GM12878 (cell line): ENCODE measurements around the gene PCSK6. TPM values are rescaled to one million over a fixed set of nuclear protein-coding genes. Genes with fewer than 3 reads are reported as not detected.
A peak's percentile ranks its signal among the peaks of the same experiment; 100 is the strongest.

Experiments used
- ATAC-seq: fragments of 200-7000 bp; cut with Tn5 transposase; 3 replicates; pipeline ENCODE4 v1.9.1; 2020; ENCODE audit warnings: mild to moderate bottlenecking, moderate library complexity
- BruUV-seq: library from RNA; stranded (reverse); fragments of 400-500 nt; replicated peaks from 2 replicates; lab custom pipeline; 2021; lab: Mats Ljungman, UMichigan
- CTCF ChIA-PET: fragments of 300-600 bp; sonication (Branson Sonifier 250); formaldehyde crosslinking; extraction: SDS; loops from one replicate; lab custom pipeline; 2021; ENCODE audit warnings: inconsistent platforms; lab: Yijun Ruan, JAX
- POLR2A ChIA-PET: fragments of 350-600 bp; formaldehyde crosslinking; extraction: SDS; loops from one replicate; lab custom pipeline; 2021; ENCODE audit warnings: inconsistent platforms; lab: Charles Lee
- RAD21 ChIA-PET: fragments of 300-600 bp; sonication (Branson Sonifier 250); formaldehyde crosslinking; loops from one replicate; lab custom pipeline; 2023; ENCODE audit warnings: antibody characterized with exemption; ENCODE audit not compliant: unreplicated experiment; lab: Charles Lee
- SMC1A ChIA-PET: fragments of 300-600 bp; sonication (Branson Sonifier 250); formaldehyde crosslinking; loops from one replicate; lab custom pipeline; 2023; ENCODE audit not compliant: unreplicated experiment, uncharacterized antibody; lab: Charles Lee
- DNase-seq: peaks from one replicate; pipeline ENCODE4 v3.0.0-alpha.2; 2011; ENCODE audit warnings: low read depth, low spot score
- FAIRE-seq: peaks from 3 replicates; lab custom pipeline; 2011; peaks lifted over from hg19 to GRCh38; lab: Jason Lieb, UNC
- H2AFZ ChIP-seq: 2 replicates; pipeline ENCODE4 v1.6.0; 2011; ENCODE audit warnings: low read depth, low read length, control low read depth; ENCODE audit not compliant: control insufficient read depth
- H3K27ac ChIP-seq: 2 replicates; pipeline ENCODE4 v1.5.1; 2011; ENCODE audit warnings: control low read depth; ENCODE audit not compliant: control insufficient read depth, insufficient read depth
- H3K27me3 ChIP-seq, 2 experiments: replicated peaks in 1 of 2; 2 replicates each; pipeline versions ENCODE4 v1.6.0 to v1.6.1; 2011; ENCODE audit warnings: low read length in 1 of 2; ENCODE audit not compliant: control insufficient read depth in 2 of 2, insufficient read depth in 2 of 2
- H3K36me3 ChIP-seq, 2 experiments: 2 replicates each; pipeline ENCODE4 v1.5.1; 2011; ENCODE audit warnings: low read length in 1 of 2; ENCODE audit not compliant: control insufficient read depth in 2 of 2, insufficient read depth in 2 of 2
- H3K4me1 ChIP-seq: 2 replicates; pipeline ENCODE4 v1.6.1; 2011; ENCODE audit warnings: mild to moderate bottlenecking, low read length, moderate library complexity, mixed read lengths; ENCODE audit not compliant: control insufficient read depth, insufficient read depth
- H3K4me2 ChIP-seq: 2 replicates; pipeline ENCODE4 v1.6.0; 2011; ENCODE audit warnings: control low read depth; ENCODE audit not compliant: control insufficient read depth, insufficient read depth
- H3K4me3 ChIP-seq: fragments of 200-600 bp; sonication (generic); 2 replicates; pipeline ENCODE4 v1.5.1; 2016
- H3K79me2 ChIP-seq: 2 replicates; pipeline ENCODE4 v1.6.0; 2011; ENCODE audit warnings: low read length; ENCODE audit not compliant: control insufficient read depth, insufficient read depth
- H3K9ac ChIP-seq: 2 replicates; pipeline ENCODE4 v1.8.0; 2011; ENCODE audit warnings: low read length, control low read depth, mixed read lengths; ENCODE audit not compliant: control insufficient read depth, insufficient read depth
- H3K9me3 ChIP-seq: replicated peaks from 3 replicates; pipeline ENCODE4 v1.5.1; 2011; ENCODE audit warnings: mild to moderate bottlenecking, low read length; ENCODE audit not compliant: control insufficient read depth, insufficient read depth
- H4K20me1 ChIP-seq: 2 replicates; pipeline ENCODE4 v1.6.0; 2011; ENCODE audit not compliant: control insufficient read depth, insufficient read depth
- CTCF ChIP-seq, 3 experiments: IDR thresholded peaks in 2 of 3; conservative IDR thresholded peaks in 1 of 3; 2 replicates each; pipeline ENCODE4 v1.5.1; 2011; ENCODE audit warnings: low read depth in 3 of 3, low read length in 3 of 3, mild to moderate bottlenecking in 3 of 3, control low read depth in 2 of 3, moderate library complexity in 2 of 3, inconsistent platforms in 1 of 3, mixed read lengths in 1 of 3; ENCODE audit not compliant: control insufficient read depth in 2 of 3, insufficient read depth in 1 of 3; ENCODE audit errors: extremely low read depth in 1 of 3
- DPF2 ChIP-seq: fragments of 450-650 bp; IDR thresholded peaks from 2 replicates; pipeline ENCODE4 v1.6.1; 2017; ENCODE audit warnings: mild to moderate bottlenecking
- E2F4 ChIP-seq: IDR thresholded peaks from 2 replicates; pipeline ENCODE4 v1.6.1; 2012; ENCODE audit warnings: low read depth, low read length, improper control_type of control experiment
- E2F8 ChIP-seq: fragments of 450-650 bp; IDR thresholded peaks from 2 replicates; pipeline ENCODE4 v1.6.1; 2018; ENCODE audit warnings: mild to moderate bottlenecking, low read depth, moderate library complexity; ENCODE audit not compliant: partially characterized antibody
- HCFC1 ChIP-seq: fragments of 150-350 bp; IDR thresholded peaks from 2 replicates; pipeline ENCODE4 v1.6.1; 2014; ENCODE audit warnings: low read length
- IRF4 ChIP-seq: IDR thresholded peaks from 2 replicates; pipeline ENCODE4 v1.6.1; 2011; ENCODE audit warnings: low read depth, low read length
- NR2C1 ChIP-seq: fragments of 450-650 bp; IDR thresholded peaks from 2 replicates; pipeline ENCODE4 v1.6.1; 2017; ENCODE audit warnings: antibody characterized with exemption, mild to moderate bottlenecking, moderate library complexity
- POLR2AphosphoS2 ChIP-seq: IDR thresholded peaks from 2 replicates; pipeline ENCODE4 v1.6.1; 2011; ENCODE audit warnings: low read depth, mild to moderate bottlenecking, low read length, improper control_type of control experiment, moderate library complexity
- POLR2AphosphoS5 ChIP-seq: IDR thresholded peaks from 2 replicates; pipeline ENCODE4 v1.6.1; 2011; ENCODE audit warnings: mild to moderate bottlenecking, low read length, inconsistent platforms
- RAD21 ChIP-seq: IDR thresholded peaks from 2 replicates; pipeline ENCODE4 v1.6.1; 2011; ENCODE audit warnings: mild to moderate bottlenecking, low read depth, low read length, moderate library complexity; ENCODE audit not compliant: insufficient read depth
- RUNX3 ChIP-seq: IDR thresholded peaks from 2 replicates; pipeline ENCODE4 v1.6.1; 2012; ENCODE audit warnings: low read length, inconsistent platforms
- SIX5 ChIP-seq: IDR thresholded peaks from 2 replicates; pipeline ENCODE4 v1.6.1; 2011; ENCODE audit warnings: mild to moderate bottlenecking, low read depth, low read length, moderate library complexity; ENCODE audit not compliant: severe bottlenecking
- SMC3 ChIP-seq: IDR thresholded peaks from 2 replicates; pipeline ENCODE4 v1.6.1; 2011; ENCODE audit warnings: low read length, improper control_type of control experiment, borderline replicate concordance
- SREBF2 ChIP-seq: IDR thresholded peaks from 2 replicates; pipeline ENCODE4 v1.6.1; 2012; ENCODE audit warnings: mild to moderate bottlenecking, low read length
- TCF12 ChIP-seq: IDR thresholded peaks from 2 replicates; pipeline ENCODE4 v1.6.1; 2011; ENCODE audit warnings: low read depth, mild to moderate bottlenecking, low read length
- WGBS: methylation state at CpG from one replicate; pipeline ENCODE4 v1.1.6; 2016; ENCODE audit warnings: low lambda C conversion rate; ENCODE audit not compliant: insufficient replicate concordance, insufficient coverage; ENCODE audit errors: missing lambda C conversion rate; 5-methylcytosine and 5-hydroxymethylcytosine counted together
- in situ Hi-C: fragments of 300-500 bp; cut with MboI; formaldehyde crosslinking; loops from 9 replicates; pipeline ENCODE4 v1.14.3; 2018; ENCODE audit warnings: mixed read lengths
- intact Hi-C: fragments of 100-400 bp; cut with micrococcal nuclease; formaldehyde crosslinking; loops from one replicate; pipeline ENCODE4 v1.14.2; 2022; ENCODE audit not compliant: unreplicated experiment
- polyA plus RNA-seq, 11 experiments: library from polyadenylated mRNA; depleted of rRNA in 4 of 11; unstranded in 6 of 11; stranded (reverse) in 5 of 11; fragments of >200 nt; fragmentation: Nextera tagmentation in 4 of 11; fragmentation: Illumina TruSeq in 1 of 11; extraction: Ambion mirVana in 4 of 11; extraction: Trizol in 1 of 11; gene quantifications; 1 replicate in 1 of 11; 2 replicates in 10 of 11; pipeline versions ENCODE4 v1.2.1 to v1.2.3, GENCODE V29; 2011 to 2016; ENCODE audit warnings: inconsistent platforms in 2 of 11, missing spikeins in 2 of 11, low read depth in 1 of 11
- total RNA-seq, 4 experiments: library from RNA; depleted of rRNA in 3 of 4; stranded (reverse); fragments of >200 nt in 3 of 4; fragmentation: Illumina TruSeq in 1 of 4; extraction: Trizol in 1 of 4; gene quantifications; 2 replicates each; pipeline versions ENCODE4 v1.2.1 to v1.2.3, GENCODE V29; 2013 to 2021

The PCSK6 gene
- total and polyA plus RNA-seq, 10 of the 15 experiments (the other 5 are each of a cell fraction or from before 2014, with no cell fraction given), result 0.19 to 0.67 (median 0.25) TPM; not detected in 4

- TF ChIP-seq E2F4 (no peak), HCFC1 (no peak)
Measured at GRCh38 chr15:101258238-101259144, 231.0 kb downstream of the PCSK6 start (continued).

- ChIA-PET SMC1A (interaction anchor here (1.2 to 4.5 kb wide), 11 partner anchors 9 to 339 kb away, joined by 4 to 38 read pairs (median 12); partner anchors contain the start of gene LRRK1), CTCF (interaction anchor here (1.0 to 6.5 kb wide), 19 partner anchors 10 to 249 kb away, joined by 3 to 126 read pairs (median 9); partner anchors contain the start of gene SNRPA1), RAD21 (interaction anchor here (0.9 to 5.5 kb wide), 5 partner anchors 37 to 248 kb away, joined by 3 to 69 read pairs (median 11); partner anchors contain the start of gene SNRPA1), POLR2A (no interaction called here)
- FAIRE-seq, result no peak
- H3K27ac ChIP-seq, result no peak overlapping the region
- H4K20me1 ChIP-seq, result no peaks in the 10 kb centered on the region
- in situ Hi-C loops, result no loop called here
- peaks cover under 1% of the 10 kb centered on the region for H3K79me2 ChIP-seq
- peak; percentile 8; the same call in 1 of the 3 replicates for ATAC-seq
- no peak for DNase-seq
- 60% methylated on average over 6 of the region's 6 CpGs for WGBS
- H3K9me3 ChIP-seq, result no peaks in the 10 kb centered on the region
- no peak overlapping the region for H3K4me3 ChIP-seq
- no peak overlapping the region for H3K4me2 ChIP-seq
- no peak overlapping the region for H2AFZ ChIP-seq
- no peaks in the 10 kb centered on the region for H3K36me3 ChIP-seq
- no peak for TF ChIP-seq IRF4
- peak; percentile 65 for TF ChIP-seq RUNX3
- TF ChIP-seq POLR2AphosphoS5, result no peak
- TF ChIP-seq SIX5, result no peak
- TF ChIP-seq POLR2AphosphoS2, result no peak
- peak; percentile 50 to 67 (median 61) for TF ChIP-seq CTCF (IDR thresholded peaks at IDR 0.05 in 2 of 3, conservative IDR thresholded peaks at IDR 0.05 in 1 of 3; ENCODE audit: control insufficient read depth in 2 of 3, extremely low read depth in 1 of 3, insufficient read depth in 1 of 3, low read depth in 3 of 3, low read length in 3 of 3)
- no peak for TF ChIP-seq E2F8
- TF ChIP-seq TCF12, result no peak
- TF ChIP-seq NR2C1, result no peak
- peak; percentile 52; the same call in 1 of the 2 replicates for TF ChIP-seq SMC3
- TF ChIP-seq RAD21, result peak; percentile 46
- TF ChIP-seq SREBF2, result no peak
- TF ChIP-seq DPF2, result no peak
- H3K4me1 ChIP-seq, result peaks cover 6% of the 10 kb centered on the region
- H3K27me3 ChIP-seq, result no peaks in the 10 kb centered on the region
- no peak overlapping the region for H3K9ac ChIP-seq
- no TSS peak for BruUV-seq
- intact Hi-C loops, result loop anchor here (5.0 kb wide), 1 partner anchor 339 kb away; the partner anchor contains the start of gene LRRK1
Measured at GRCh38 chr15:101256757-101257156, 232.8 kb downstream of the PCSK6 start.
